Smooth muscle cell of the umbilical artery (primary cell): ENCODE results near the gene GALNT13. TPM values are rescaled to one million over a fixed set of nuclear protein-coding genes. Genes with fewer than 3 reads are reported as not detected.

Experiments used
- total RNA-seq: library from RNA; depleted of rRNA; stranded (reverse); fragments of >200 nt; gene quantifications from 2 replicates; pipeline ENCODE4 v1.2.3, GENCODE V29; 2014

The GALNT13 gene
- 2.7 TPM in 1 of 2 replicates, not detected in the other for total RNA-seq

GRCh38 chr2:153871231-153872221 is at the start of gene GALNT13:
GALNT13 (plus strand) TSS chr2:153871922.

